Mesendoderm (in vitro differentiated cells): ENCODE measurements around the gene MARK3.

Experiments
- DNase-seq: peaks from one replicate; pipeline ENCODE4 v3.0.0; 2013
- H2AK5ac ChIP-seq: 2 replicates; pipeline ENCODE4 v1.6.1; 2013; ENCODE audit warnings: low read length, inconsistent platforms
- H2BK120ac ChIP-seq: 2 replicates; pipeline ENCODE4 v1.6.1; 2013; ENCODE audit warnings: low read depth, mild to moderate bottlenecking, low read length, moderate library complexity, mixed read lengths
- H2BK15ac ChIP-seq: replicated peaks from 2 replicates; pipeline ENCODE4 v1.6.1; 2013; ENCODE audit warnings: low read depth, mild to moderate bottlenecking, moderate library complexity
- H2BK5ac ChIP-seq: 2 replicates; pipeline ENCODE4 v1.6.1; 2013; ENCODE audit warnings: low read length, inconsistent platforms
- H3K18ac ChIP-seq: 2 replicates; pipeline ENCODE4 v1.6.1; 2013; ENCODE audit warnings: mild to moderate bottlenecking, low read length, mixed read lengths
- H3K23ac ChIP-seq: one replicate; pipeline ENCODE4 v1.6.1; 2013; ENCODE audit warnings: low read length
- H3K27ac ChIP-seq: 2 replicates; pipeline ENCODE4 v1.5.1; 2013; ENCODE audit warnings: low read depth, mild to moderate bottlenecking, inconsistent platforms, low read length, moderate library complexity
- H3K27me3 ChIP-seq: 2 replicates; pipeline ENCODE4 v1.6.1; 2013; ENCODE audit warnings: low read length, control low read depth, mild to moderate bottlenecking, inconsistent platforms; ENCODE audit not compliant: insufficient read depth, poor library complexity
- H3K36me3 ChIP-seq: 2 replicates; pipeline ENCODE4 v1.6.1; 2013; ENCODE audit warnings: low read length, inconsistent platforms; ENCODE audit not compliant: control insufficient read depth, insufficient read depth
- H3K4ac ChIP-seq: one replicate; pipeline ENCODE4 v1.6.1; 2013; ENCODE audit warnings: low read depth, mild to moderate bottlenecking, low read length, moderate library complexity
- H3K4me1 ChIP-seq: 2 replicates; pipeline ENCODE4 v1.6.1; 2013; ENCODE audit warnings: low read depth, low read length, inconsistent platforms; ENCODE audit not compliant: control insufficient read depth
- H3K4me2 ChIP-seq: 2 replicates; pipeline ENCODE4 v1.6.1; 2013; ENCODE audit warnings: low read length
- H3K4me3 ChIP-seq: 2 replicates; pipeline ENCODE4 v1.5.1; 2013; ENCODE audit warnings: mild to moderate bottlenecking, low read length
- H3K56ac ChIP-seq: one replicate; pipeline ENCODE4 v1.6.1; 2013; ENCODE audit warnings: low read length
- H3K79me1 ChIP-seq: 2 replicates; pipeline ENCODE4 v1.6.1; 2013; ENCODE audit warnings: low read length, inconsistent platforms
- H3K79me2 ChIP-seq: 2 replicates; pipeline ENCODE4 v1.6.1; 2013; ENCODE audit warnings: mild to moderate bottlenecking, low read length; ENCODE audit not compliant: control insufficient read depth, insufficient read depth
- H3K9ac ChIP-seq: 2 replicates; pipeline ENCODE4 v1.6.1; 2013; ENCODE audit warnings: low read length, inconsistent platforms
- H4K5ac ChIP-seq: one replicate; pipeline ENCODE4 v1.6.1; 2013; ENCODE audit warnings: low read length
- H4K8ac ChIP-seq: one replicate; pipeline ENCODE4 v1.6.1; 2013; ENCODE audit warnings: low read depth, mild to moderate bottlenecking, control low read depth, low read length, moderate library complexity
- WGBS: extraction: QIAGEN DNeasy Blood & Tissue Kit; methylation state at CpG from one replicate; pipeline ENCODE4 v1.1.7; 2013; ENCODE audit warnings: low lambda C conversion rate, missing lambda C conversion rate; ENCODE audit not compliant: insufficient coverage; ENCODE audit errors: extremely low coverage; 5-methylcytosine and 5-hydroxymethylcytosine counted together

Gene MARK3

DNA sequence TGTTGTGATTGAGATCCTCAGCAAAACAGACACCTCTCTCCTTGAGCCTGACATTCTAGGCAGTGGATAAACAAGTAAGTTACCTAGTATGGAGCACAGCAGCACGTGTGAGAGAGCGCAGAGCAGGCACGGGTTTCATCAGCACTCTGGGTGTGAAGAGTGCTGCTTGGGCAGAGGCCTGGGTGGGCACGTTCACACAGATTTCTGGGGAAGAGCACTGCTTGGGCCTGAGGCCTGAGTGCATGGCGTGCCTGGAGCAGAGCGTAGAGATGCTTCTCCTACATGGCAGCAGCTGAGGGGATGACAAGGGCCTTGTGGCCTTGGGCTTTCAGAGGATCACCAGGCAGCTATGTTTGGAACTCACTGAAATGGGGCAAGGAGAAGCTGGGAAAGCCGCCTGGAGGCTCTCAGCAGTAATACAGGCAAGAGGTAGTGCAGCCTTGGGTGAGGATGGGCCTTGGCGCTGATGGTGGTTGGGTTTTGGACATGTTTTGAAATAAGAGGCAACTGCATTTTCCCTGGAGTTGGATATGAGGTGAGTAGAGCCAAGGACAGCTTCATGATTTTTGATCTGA lies 119.9 kb downstream of the MARK3 start:
- H4K8ac ChIP-seq, result no peak overlapping the region
- no peak overlapping the region for H3K4me2 ChIP-seq
- DNase-seq, result peak; percentile 51
- H4K5ac ChIP-seq, result no peak overlapping the region
- H3K18ac ChIP-seq, result no peak overlapping the region
- no peak overlapping the region for H3K4ac ChIP-seq
- H3K4me3 ChIP-seq, result no peak overlapping the region
- peaks cover 9% of the 10 kb centered on the region for H3K36me3 ChIP-seq
- no peaks in the 10 kb centered on the region for H3K4me1 ChIP-seq
- H3K23ac ChIP-seq, result no peak overlapping the region
- no CpG with 5 or more reads among the region's 8 CpGs for WGBS
- H3K79me1 ChIP-seq, result no peaks in the 10 kb centered on the region
- H2BK120ac ChIP-seq, result no peak overlapping the region
- no peak overlapping the region for H2AK5ac ChIP-seq
- H3K27ac ChIP-seq, result no peak overlapping the region
- no peak overlapping the region for H3K56ac ChIP-seq
- no peaks in the 10 kb centered on the region for H3K27me3 ChIP-seq
- no peak overlapping the region for H2BK5ac ChIP-seq
- no peaks in the 10 kb centered on the region for H3K79me2 ChIP-seq
- no peak overlapping the region for H3K9ac ChIP-seq
- H2BK15ac ChIP-seq, result no peak overlapping the region

DNA sequence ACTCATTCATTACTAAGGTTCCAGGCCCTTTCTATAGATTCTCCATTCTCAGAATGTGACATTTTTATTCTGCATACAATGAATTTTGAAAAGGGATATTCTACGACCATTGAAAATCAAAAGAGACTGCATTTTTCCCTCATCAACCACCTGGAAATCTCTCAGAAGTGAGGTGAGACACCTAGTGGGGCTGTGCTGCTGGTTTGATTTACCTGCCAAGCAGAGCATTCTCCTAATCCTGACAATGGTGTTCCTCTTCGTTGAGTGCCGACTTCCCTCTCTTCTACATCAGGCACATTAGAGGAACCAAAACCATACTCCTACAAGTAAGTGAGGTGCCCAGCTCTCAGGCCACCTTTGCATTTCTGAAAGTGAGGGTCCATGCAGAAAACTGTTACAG lies 122.5 kb downstream of the MARK3 start:
- Histone ChIP-seq H3K18ac (no peak overlapping the region), H3K36me3 (peaks cover 8% of the 10 kb centered on the region)
- WGBS, result no CpG with 5 or more reads among the region's 3 CpGs

DNA sequence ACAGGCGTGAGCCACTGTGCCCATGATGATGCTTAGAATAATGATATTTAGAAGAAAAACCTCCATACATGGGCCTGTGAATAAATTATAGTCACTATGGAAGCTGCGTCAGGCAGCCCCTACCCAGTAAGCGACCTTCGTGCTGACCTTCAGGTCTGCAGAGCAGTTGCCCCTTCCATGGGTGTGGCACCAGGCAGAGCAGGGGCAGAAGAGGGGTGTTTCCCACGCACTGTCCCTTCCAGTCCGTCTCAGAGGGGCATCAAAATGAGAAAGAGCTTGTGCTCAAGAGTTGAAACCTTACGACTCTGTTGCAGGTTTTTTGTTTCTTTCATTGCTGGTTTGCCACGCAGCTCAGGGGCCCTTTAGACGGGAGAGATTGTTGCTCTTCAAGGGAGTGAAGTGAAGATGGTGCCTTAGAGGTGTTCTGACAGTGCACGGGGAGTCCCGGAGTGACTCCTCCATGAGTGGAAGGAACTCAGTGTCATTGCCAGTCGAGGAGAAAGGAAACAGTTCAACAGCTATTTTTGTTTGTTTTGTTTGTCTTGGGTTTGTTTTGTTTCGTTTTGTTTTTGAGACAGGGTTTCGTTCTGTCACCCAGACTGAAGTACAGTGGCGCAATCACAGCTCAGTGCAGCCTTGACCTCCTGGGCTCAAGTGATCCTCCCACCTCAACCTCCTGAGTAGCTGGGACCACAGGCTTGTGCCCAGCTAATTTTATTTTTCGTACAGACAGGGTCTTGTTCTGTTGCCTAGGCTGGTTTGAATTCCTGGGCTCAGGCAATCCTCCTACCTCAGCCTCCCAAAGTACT lies 123.5 kb downstream of the MARK3 start:
- Histone ChIP-seq H3K4ac (no peak overlapping the region), H3K79me2 (no peaks in the 10 kb centered on the region), H2AK5ac (no peak overlapping the region), H3K27me3 (no peaks in the 10 kb centered on the region), H3K4me1 (no peaks in the 10 kb centered on the region), H2BK5ac (no peak overlapping the region), H3K4me3 (no peak overlapping the region), H4K8ac (no peak overlapping the region), H3K36me3 (peaks cover 3% of the 10 kb centered on the region), H3K27ac (no peak overlapping the region), H4K5ac (no peak overlapping the region), H2BK120ac (no peak overlapping the region), H3K4me2 (no peak overlapping the region), H3K79me1 (no peaks in the 10 kb centered on the region), H3K18ac (no peak overlapping the region), H2BK15ac (no peak overlapping the region), H3K23ac (no peak overlapping the region), H3K9ac (no peak overlapping the region), H3K56ac (no peak overlapping the region)
- WGBS, result no CpG with 5 or more reads among the region's 16 CpGs
- no peak for DNase-seq

More for the DNA sequence above, 122.5 kb downstream of the MARK3 start:
- no peak overlapping the region for H3K27ac ChIP-seq
- H3K4me3 ChIP-seq, result no peak overlapping the region
- H3K4me1 ChIP-seq, result no peaks in the 10 kb centered on the region
- H2BK120ac ChIP-seq, result no peak overlapping the region
- H2BK15ac ChIP-seq, result no peak overlapping the region
- H2BK5ac ChIP-seq, result no peak overlapping the region
- H4K8ac ChIP-seq, result no peak overlapping the region
- H3K56ac ChIP-seq, result no peak overlapping the region
- H2AK5ac ChIP-seq, result no peak overlapping the region
- H3K27me3 ChIP-seq, result no peaks in the 10 kb centered on the region
- H3K4me2 ChIP-seq, result no peak overlapping the region
- no peak overlapping the region for H3K4ac ChIP-seq
- H3K79me2 ChIP-seq, result no peaks in the 10 kb centered on the region
- H3K79me1 ChIP-seq, result no peaks in the 10 kb centered on the region
- DNase-seq, result no peak
- no peak overlapping the region for H3K9ac ChIP-seq
- H3K23ac ChIP-seq, result no peak overlapping the region
- H4K5ac ChIP-seq, result no peak overlapping the region

DNA sequence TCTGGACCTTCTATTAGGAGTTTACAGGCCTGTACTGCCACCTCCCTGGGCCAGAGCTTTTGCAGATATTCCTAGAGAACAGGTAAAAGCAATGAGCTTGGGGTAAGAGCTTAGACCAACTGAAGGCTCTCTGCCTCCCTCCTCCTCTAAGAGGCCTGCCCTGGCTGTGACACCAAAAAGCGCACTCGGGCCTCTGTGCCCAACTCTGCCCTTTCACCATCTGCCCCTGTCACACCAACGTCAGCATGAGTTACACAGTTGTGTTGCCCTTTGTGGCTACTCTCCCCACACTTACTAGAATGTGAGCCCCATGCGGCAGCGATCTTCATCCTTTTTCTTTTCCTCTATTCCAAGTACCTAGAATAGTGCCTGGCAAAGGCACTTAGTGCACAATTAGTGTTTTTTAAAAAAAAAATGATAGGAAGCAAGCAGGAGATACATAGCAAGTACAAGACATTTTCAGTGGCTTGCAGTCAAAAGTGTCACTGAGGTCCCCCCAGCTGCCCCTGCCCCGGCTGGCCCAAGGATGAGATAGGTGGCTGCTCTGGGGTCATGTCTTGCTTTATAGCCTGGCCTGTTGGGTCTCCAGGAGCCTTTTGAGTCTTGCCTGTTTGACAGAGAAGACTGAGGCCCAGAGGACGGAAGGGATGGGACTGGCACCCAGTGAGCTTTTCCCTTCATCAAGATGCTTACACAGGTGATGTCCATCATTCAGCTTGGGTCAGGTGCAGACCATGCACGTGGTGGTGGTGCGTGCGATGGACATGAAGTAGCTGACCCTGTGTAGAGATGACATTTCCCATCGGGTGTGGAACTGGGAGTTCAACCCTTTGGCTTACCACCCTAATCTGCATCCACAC lies 124.9 kb downstream of the MARK3 start:
- Histone ChIP-seq H2AK5ac (no peak overlapping the region), H4K8ac (no peak overlapping the region), H3K18ac (no peak overlapping the region), H3K79me1 (no peaks in the 10 kb centered on the region), H2BK120ac (no peak overlapping the region), H3K27ac (no peak overlapping the region), H2BK15ac (no peak overlapping the region), H3K4me1 (no peaks in the 10 kb centered on the region), H3K36me3 (no peaks in the 10 kb centered on the region), H4K5ac (no peak overlapping the region), H3K4me3 (no peak overlapping the region), H3K4ac (no peak overlapping the region), H3K9ac (no peak overlapping the region), H3K27me3 (no peaks in the 10 kb centered on the region), H2BK5ac (no peak overlapping the region), H3K79me2 (no peaks in the 10 kb centered on the region), H3K23ac (no peak overlapping the region), H3K4me2 (no peak overlapping the region), H3K56ac (no peak overlapping the region)
- WGBS, result no CpG with 5 or more reads among the region's 11 CpGs
- DNase-seq, result no peak

DNA sequence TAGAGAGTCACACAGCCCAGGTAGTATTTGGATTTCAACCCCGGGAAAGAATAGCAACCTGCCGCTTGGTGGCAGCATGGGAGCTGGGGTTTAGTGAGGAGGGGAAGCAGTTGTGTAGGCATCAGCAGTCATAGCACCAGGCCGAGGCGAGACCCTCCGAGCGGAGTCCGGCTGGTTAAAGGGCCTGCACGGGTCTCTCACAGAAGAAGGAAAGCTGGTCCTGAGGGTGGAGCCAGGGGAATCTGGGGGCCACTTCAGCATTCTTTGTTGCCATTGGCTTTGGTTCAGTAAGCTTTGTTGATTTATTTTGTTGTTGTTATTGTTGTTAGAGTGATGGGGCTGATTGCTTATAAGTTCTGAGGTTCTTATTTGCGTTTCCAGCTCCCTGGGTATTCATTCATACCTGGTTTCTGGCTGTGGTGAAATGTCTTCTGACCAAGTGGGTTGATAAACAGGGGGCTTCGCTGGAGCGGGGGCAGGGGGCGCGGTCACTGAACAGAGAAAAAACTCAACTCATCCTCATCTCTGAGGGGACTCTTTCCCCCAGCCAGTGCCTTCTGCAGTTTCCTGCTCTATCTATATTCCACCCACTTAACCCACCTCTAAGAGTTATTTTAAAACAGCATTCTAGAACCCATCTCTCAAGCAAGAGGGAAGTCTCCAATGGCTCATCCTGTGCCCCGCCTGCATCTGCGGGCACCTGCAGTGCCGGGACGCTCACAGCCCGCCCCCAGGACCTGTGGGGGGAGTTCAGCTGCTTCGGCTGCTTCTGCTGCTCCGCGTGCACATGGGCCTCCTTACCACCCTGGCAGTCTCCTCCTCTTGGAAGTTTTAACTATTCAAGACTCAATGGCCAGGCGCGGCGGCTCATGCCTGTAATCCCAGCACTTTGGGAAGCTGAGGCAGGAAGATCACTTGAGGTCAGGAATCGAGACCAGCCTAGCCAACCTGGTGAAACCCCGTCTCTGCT lies 125.8 kb downstream of the MARK3 start:
- Histone ChIP-seq H3K4me1 (no peaks in the 10 kb centered on the region), H2AK5ac (no peak overlapping the region), H2BK5ac (no peak overlapping the region), H2BK120ac (no peak overlapping the region), H3K4me3 (no peak overlapping the region), H2BK15ac (no peak overlapping the region), H3K79me2 (no peaks in the 10 kb centered on the region), H3K23ac (no peak overlapping the region), H3K4me2 (no peak overlapping the region), H3K27me3 (no peaks in the 10 kb centered on the region), H4K8ac (no peak overlapping the region), H3K18ac (no peak overlapping the region), H3K56ac (no peak overlapping the region), H3K27ac (no peak overlapping the region), H3K9ac (no peak overlapping the region), H3K79me1 (no peaks in the 10 kb centered on the region), H4K5ac (no peak overlapping the region), H3K36me3 (no peaks in the 10 kb centered on the region), H3K4ac (no peak overlapping the region)
- WGBS, result no CpG with 5 or more reads among the region's 26 CpGs
- DNase-seq, result no peak
